Left ventricle myocardium inferior (tissue), 1 donor: ENCODE measurements around the gene NEDD1. TPM values are rescaled to one million over a fixed set of nuclear protein-coding genes. Genes with fewer than 3 reads are reported as not detected.

ENCODE experiments used
- DNase-seq: peaks from one replicate; pipeline ENCODE4 v3.0.0-alpha.2; 2020
- H3K27ac ChIP-seq: fragments of 200-600 bp; replicated peaks from 2 replicates; pipeline ENCODE4 v1.8.0; 2021
- H3K27me3 ChIP-seq: fragments of 200-600 bp; 2 replicates; pipeline ENCODE4 v1.8.0; 2021; ENCODE audit warnings: low read depth
- H3K36me3 ChIP-seq: fragments of 200-600 bp; 2 replicates; pipeline ENCODE4 v1.8.0; 2021
- H3K4me1 ChIP-seq: fragments of 200-600 bp; 2 replicates; pipeline ENCODE4 v1.8.0; 2021
- H3K4me3 ChIP-seq: fragments of 200-600 bp; 2 replicates; pipeline ENCODE4 v1.8.0; 2021; ENCODE audit warnings: mild to moderate bottlenecking, moderate library complexity
- H3K9me3 ChIP-seq: fragments of 200-600 bp; replicated peaks from 2 replicates; pipeline ENCODE4 v1.8.0; 2021
- CTCF ChIP-seq: fragments of 200-600 bp; IDR thresholded peaks from 2 replicates; pipeline ENCODE4 v1.8.0; 2021; ENCODE audit warnings: antibody characterized with exemption, mild to moderate bottlenecking, borderline replicate concordance
- intact Hi-C: fragments of 100-400 bp; cut with micrococcal nuclease; formaldehyde crosslinking; loops from one replicate; pipeline ENCODE4 v1.11.0; 2022
- total RNA-seq: library from RNA; stranded (reverse); fragmentation: NEBNext Ultra II Directional; extraction: Animal tissue kit (Norgen Biotek cat#: 25700); gene quantifications from one replicate; pipeline ENCODE4 v1.2.1, GENCODE V29; 2021
- donor health status: DM: no; HTN: yes; CAD: no; lungs with severe emphysema.

NEDD1 gene
- total RNA-seq, 1 donor from 2014 or later = 15.2 TPM

GRCh38 chr12:97003276-97003675 lies 96.2 kb downstream of the NEDD1 start:
- intact Hi-C loops = no loop called here
- Histone ChIP-seq H3K4me3 (no peak overlapping the region), H3K27ac (no peak overlapping the region), H3K4me1 (no peaks in the 10 kb centered on the region), H3K9me3 (no peaks in the 10 kb centered on the region), H3K36me3 (no peaks in the 10 kb centered on the region), H3K27me3 (peaks cover 26% of the 10 kb centered on the region)
- no peak for TF ChIP-seq CTCF
- no peak for DNase-seq
